H1 (cell line): ENCODE results near the gene ARHGEF16. TPM values are rescaled to one million over a fixed set of nuclear protein-coding genes. Genes with fewer than 3 reads are reported as not detected.

Source experiments
- BCL11A ChIP-seq, 2 experiments: IDR thresholded peaks; one replicate each; pipeline ENCODE4 v1.6.1; 2011; ENCODE audit warnings: low read depth in 2 of 2, low read length in 2 of 2, mild to moderate bottlenecking in 2 of 2
- CTCF ChIP-seq, 3 experiments: IDR thresholded peaks; 1 replicate in 2 of 3; 2 replicates in 1 of 3; pipeline versions ENCODE4 v1.5.1 to v1.6.1; 2011; ENCODE audit warnings: low read length in 3 of 3, mild to moderate bottlenecking in 3 of 3, inconsistent platforms in 2 of 3, low read depth in 1 of 3, moderate library complexity in 1 of 3; ENCODE audit not compliant: insufficient read depth in 1 of 3; ENCODE audit errors: control extremely low read depth in 1 of 3
- GABPA ChIP-seq: IDR thresholded peaks from 2 replicates; pipeline ENCODE4 v1.6.1; 2011; ENCODE audit warnings: mild to moderate bottlenecking, low read length, moderate library complexity, borderline replicate concordance; ENCODE audit not compliant: insufficient read depth
- TAF1 ChIP-seq: IDR thresholded peaks from 2 replicates; pipeline ENCODE4 v1.6.1; 2011; ENCODE audit warnings: mild to moderate bottlenecking, low read depth, low read length
- USF2 ChIP-seq: IDR thresholded peaks from 2 replicates; pipeline ENCODE4 v1.6.1; 2011; ENCODE audit warnings: low read length, improper control_type of control experiment
- YY1 ChIP-seq: IDR thresholded peaks from 2 replicates; pipeline ENCODE4 v1.6.1; 2011; ENCODE audit warnings: low read depth, mild to moderate bottlenecking, low read length
- polyA plus RNA-seq, 7 experiments: library from polyadenylated mRNA; depleted of rRNA in 3 of 7; stranded (reverse) in 5 of 7; unstranded in 2 of 7; fragments of >200 nt in 5 of 7; fragments of 200-250 nt in 2 of 7; gene quantifications; 1 replicate in 5 of 7; 2 replicates in 1 of 7; 4 replicates in 1 of 7; pipeline versions ENCODE4 v1.2.1 to v1.2.3, GENCODE V29; 2011 to 2013; ENCODE audit warnings: missing spikeins in 2 of 7, mixed read lengths in 2 of 7
- total RNA-seq: library from RNA; stranded (reverse); fragmentation: NEBNext Ultra II Directional; extraction: Animal tissue kit (Norgen Biotek cat#: 25700); gene quantifications from 2 replicates; pipeline ENCODE4 v1.2.1, GENCODE V29; 2021

ARHGEF16 gene
- total and polyA plus RNA-seq, 2 of the 8 experiments (the other 6 are each of a cell fraction or from before 2014, with no cell fraction given): 18.3 to 20.7 TPM

GRCh38 chr1:3501437-3501836 lies 47.0 kb downstream of the ARHGEF16 start (continued):
- no peak for TF ChIP-seq YY1
- no peak for TF ChIP-seq TAF1
- no peak for TF ChIP-seq USF2
- TF ChIP-seq GABPA: no peak
- no peak for TF ChIP-seq CTCF (IDR thresholded peaks at IDR 0.05; ENCODE audit: control extremely low read depth in 1 of 3, insufficient read depth in 1 of 3, low read depth in 1 of 3, low read length in 3 of 3)
- no peak for TF ChIP-seq BCL11A (IDR thresholded peaks at IDR 0.05; ENCODE audit: low read depth in 2 of 2, low read length in 2 of 2)
